Chondrocyte (in vitro differentiated cells): ENCODE measurements around the gene MTFR1L. TPM values are rescaled to one million over a fixed set of nuclear protein-coding genes. Genes with fewer than 3 reads are reported as not detected.

Experiments used
- DNase-seq: peaks from one replicate; pipeline ENCODE4 v3.0.0; 2021; ENCODE audit warnings: mixed read lengths, low spot score
- H3K27ac Mint-ChIP-seq: one replicate; pipeline ENCODE4 v1.8.0; 2021; ENCODE audit warnings: mild to moderate bottlenecking, moderate library complexity, mixed read lengths; ENCODE audit not compliant: unreplicated experiment
- H3K27me3 Mint-ChIP-seq: 2 replicates; pipeline ENCODE4 v1.8.0; 2021; ENCODE audit warnings: low read depth, mixed read lengths
- H3K36me3 Mint-ChIP-seq: 2 replicates; pipeline ENCODE4 v1.8.0; 2021; ENCODE audit warnings: low read depth, mixed read lengths
- H3K4me1 Mint-ChIP-seq: 2 replicates; pipeline ENCODE4 v1.8.0; 2021; ENCODE audit warnings: low read depth, mild to moderate bottlenecking, mixed read lengths
- H3K4me3 Mint-ChIP-seq: one replicate; pipeline ENCODE4 v1.8.0; 2021; ENCODE audit warnings: mild to moderate bottlenecking, moderate library complexity, mixed read lengths; ENCODE audit not compliant: unreplicated experiment
- H3K9me3 Mint-ChIP-seq: 2 replicates; pipeline ENCODE4 v1.8.0; 2021; ENCODE audit warnings: low read depth, mixed read lengths
- CTCF ChIP-seq: fragments of 200-600 bp; sonication (generic); IDR thresholded peaks from 2 replicates; pipeline ENCODE4 v1.5.0; 2021; ENCODE audit warnings: antibody characterized with exemption, mild to moderate bottlenecking, moderate library complexity
- total RNA-seq: library from RNA; stranded (reverse); gene quantifications from 3 replicates; pipeline ENCODE4 v1.2.1, GENCODE V29; 2021

MTFR1L gene
- total RNA-seq, 1 donor from 2014 or later: 51.2 TPM

- H3K4me1 Mint-ChIP-seq: peaks cover 37% of the 10 kb centered on the region
- TF ChIP-seq CTCF: no peak
- H3K27me3 Mint-ChIP-seq: no peaks in the 10 kb centered on the region
- peaks cover 9% of the 10 kb centered on the region for H3K36me3 Mint-ChIP-seq
- no peaks in the 10 kb centered on the region for H3K9me3 Mint-ChIP-seq
- no peak for DNase-seq
- no peak overlapping the region for H3K4me3 Mint-ChIP-seq
- H3K27ac Mint-ChIP-seq: peak overlapping the region; percentile 69
Observed at GRCh38 chr1:25806418-25806817, 13.3 kb upstream of the MTFR1L start.

GRCh38 chr1:25807480-25808390 is 12.0 kb upstream of the MTFR1L start:
- no peak for TF ChIP-seq CTCF
- no peaks in the 10 kb centered on the region for H3K9me3 Mint-ChIP-seq

GRCh38 chr1:25808481-25809244 is 11.1 kb upstream of the MTFR1L start:
- no peak overlapping the region for H3K4me3 Mint-ChIP-seq
- peaks cover 9% of the 10 kb centered on the region for H3K36me3 Mint-ChIP-seq
- H3K4me1 Mint-ChIP-seq: peaks cover 27% of the 10 kb centered on the region
- TF ChIP-seq CTCF: no peak
- no peaks in the 10 kb centered on the region for H3K27me3 Mint-ChIP-seq
- H3K27ac Mint-ChIP-seq: no peak overlapping the region
- H3K9me3 Mint-ChIP-seq: no peaks in the 10 kb centered on the region
- peak; percentile 91 for DNase-seq

More at GRCh38 chr1:25807480-25808390, 12.0 kb upstream of the MTFR1L start:
- peak; percentile 90 for DNase-seq
- H3K27me3 Mint-ChIP-seq: no peaks in the 10 kb centered on the region
- H3K27ac Mint-ChIP-seq: no peak overlapping the region
- H3K4me1 Mint-ChIP-seq: peaks cover 30% of the 10 kb centered on the region
- H3K36me3 Mint-ChIP-seq: peaks cover 9% of the 10 kb centered on the region
- no peak overlapping the region for H3K4me3 Mint-ChIP-seq

- Mint-ChIP-seq H3K36me3 (peaks cover 9% of the 10 kb centered on the region), H3K9me3 (no peaks in the 10 kb centered on the region), H3K4me3 (no peak overlapping the region), H3K4me1 (peaks cover 22% of the 10 kb centered on the region), H3K27ac (peak overlapping the region; percentile 41), H3K27me3 (no peaks in the 10 kb centered on the region)
- peak; percentile 76 for DNase-seq
- TF ChIP-seq CTCF: no peak
Observed at GRCh38 chr1:25809283-25809926, 10.3 kb upstream of the MTFR1L start.

GRCh38 chr1:25809929-25810328 is 9.8 kb upstream of the MTFR1L start:
- TF ChIP-seq CTCF: no peak
- no peak overlapping the region for H3K4me3 Mint-ChIP-seq
- no peaks in the 10 kb centered on the region for H3K9me3 Mint-ChIP-seq
- peak; percentile 87 for DNase-seq
- peaks cover 9% of the 10 kb centered on the region for H3K36me3 Mint-ChIP-seq
- peaks cover 17% of the 10 kb centered on the region for H3K4me1 Mint-ChIP-seq
- peak overlapping the region; percentile 41 for H3K27ac Mint-ChIP-seq
- H3K27me3 Mint-ChIP-seq: no peaks in the 10 kb centered on the region
